Kidney (tissue), 14 donors: Measurements from ENCODE around the gene SHROOM2. TPM values are rescaled to one million over a fixed set of nuclear protein-coding genes. Genes with fewer than 3 reads are reported as not detected.

Experiments used
- DNase-seq, 5 donors: peaks; one replicate each; pipeline ENCODE4 v3.0.0-alpha.2; 2013 to 2020
- FAIRE-seq: peaks from 2 replicates; lab custom pipeline; 2012; peaks lifted over from hg19 to GRCh38; lab: Jason Lieb, UNC
- H3K27ac ChIP-seq, 2 donors: one replicate each; pipeline ENCODE4 v1.7.0; 2013; ENCODE audit warnings: low read depth in 2 of 2, low read length in 2 of 2, inconsistent platforms in 1 of 2
- H3K27me3 ChIP-seq: one replicate; pipeline ENCODE4 v1.7.1; 2013; ENCODE audit warnings: low read length, inconsistent platforms; ENCODE audit not compliant: control insufficient read depth, insufficient read depth
- H3K36me3 ChIP-seq, 3 donors: one replicate each; pipeline versions ENCODE4 v1.7.0 to v1.7.1; 2013; ENCODE audit warnings: low read length in 3 of 3, control low read depth in 1 of 3, inconsistent platforms in 1 of 3; ENCODE audit not compliant: insufficient read depth in 3 of 3, control insufficient read depth in 2 of 3
- H3K4me1 ChIP-seq, 3 donors: one replicate each; pipeline versions ENCODE4 v1.7.0 to v1.7.1; 2013; ENCODE audit warnings: low read length in 3 of 3, inconsistent platforms in 1 of 3, low read depth in 1 of 3; ENCODE audit not compliant: control insufficient read depth in 2 of 3, insufficient read depth in 2 of 3
- H3K4me3 ChIP-seq, 3 donors: one replicate each; pipeline versions ENCODE4 v1.7.0 to v1.8.1; 2013; ENCODE audit warnings: low read length in 3 of 3, control low read depth in 1 of 3, inconsistent platforms in 1 of 3
- H3K9ac ChIP-seq, 3 donors: one replicate each; pipeline versions ENCODE4 v1.7.0 to v1.7.1; 2013; ENCODE audit warnings: low read length in 3 of 3, control low read depth in 1 of 3, inconsistent platforms in 1 of 3
- H3K9me3 ChIP-seq, 3 donors: one replicate each; pipeline versions ENCODE4 v1.7.0 to v1.7.1; 2013; ENCODE audit warnings: low read length in 3 of 3, control low read depth in 1 of 3, inconsistent platforms in 1 of 3; ENCODE audit not compliant: control insufficient read depth in 2 of 3, insufficient read depth in 1 of 3
- CTCF ChIP-seq: IDR thresholded peaks from 3 replicates; pipeline ENCODE4 v1.5.1; 2012; ENCODE audit warnings: mild to moderate bottlenecking, moderate library complexity, borderline replicate concordance; ENCODE audit not compliant: insufficient read depth; ENCODE audit errors: extremely low read depth
- intact Hi-C: fragments of 100-400 bp; cut with DNase I; formaldehyde crosslinking; loops from one replicate; pipeline ENCODE4 v1.11.1; 2022
- polyA plus RNA-seq: library from polyadenylated mRNA; stranded (reverse); fragments of 350-450 nt; fragmentation: Illumina TruSeq; extraction: RNeasy Lipid Tissue Mini Kit (QIAGEN cat#74804); gene quantifications from one replicate; pipeline ENCODE4 v1.2.3, GENCODE V29; 2014; ENCODE audit warnings: low read depth, low replicate concordance; ENCODE audit not compliant: insufficient read depth
- total RNA-seq: library from RNA; stranded (reverse); fragmentation: NEBNext Ultra II Directional; extraction: Animal tissue kit (Norgen Biotek cat#: 25700); gene quantifications from one replicate; pipeline ENCODE4 v1.2.1, GENCODE V29; 2021
- donor health status: control.
- donor health status: control.
- donor health status: control.
- donor health status: control.
- donor health status: control.
- donor health status: DM: yes; HTN: yes; CAD: no.
- donor health status: Normal renal cell carcinoma (clear cell type).

The SHROOM2 gene
- total and polyA plus RNA-seq, 2 donors from 2014 or later = 3.5 to 11.8 TPM

- no peak overlapping the region for H3K27ac ChIP-seq
- FAIRE-seq (no peak), DNase-seq (no peak)
- intact Hi-C loops = no loop called here
- no peak for TF ChIP-seq CTCF
- H3K36me3 ChIP-seq = no peaks in the 10 kb centered on the region
- H3K9me3 ChIP-seq = no peaks in the 10 kb centered on the region
- no peak overlapping the region for H3K9ac ChIP-seq
- no peaks in the 10 kb centered on the region for H3K27me3 ChIP-seq
- H3K4me3 ChIP-seq = no peak overlapping the region
- no peaks in the 10 kb centered on the region for H3K4me1 ChIP-seq
Measured at GRCh38 chrX:9797384-9798360, 11.4 kb downstream of the SHROOM2 start.

- FAIRE-seq (no peak), DNase-seq (no peak)
- Histone ChIP-seq H3K9ac (no peak overlapping the region), H3K4me3 (no peak overlapping the region), H3K4me1 (peaks cover 0 to 4% (median 0%) of the 10 kb centered on the region in 3 donors), H3K9me3 (no peaks in the 10 kb centered on the region), H3K36me3 (no peaks in the 10 kb centered on the region), H3K27ac (no peak overlapping the region), H3K27me3 (no peaks in the 10 kb centered on the region)
- intact Hi-C loops = no loop called here
- TF ChIP-seq CTCF = no peak
Measured at GRCh38 chrX:9802737-9803136, 16.5 kb downstream of the SHROOM2 start.

- no peak overlapping the region for H3K4me3 ChIP-seq
Measured at GRCh38 chrX:9804444-9804843, 18.2 kb downstream of the SHROOM2 start.

More at GRCh38 chrX:9804444-9804843, 18.2 kb downstream of the SHROOM2 start:
- no peak for FAIRE-seq
- Histone ChIP-seq H3K27me3 (no peaks in the 10 kb centered on the region), H3K4me1 (peaks cover 0 to 4% (median 0%) of the 10 kb centered on the region in 3 donors), H3K9me3 (no peaks in the 10 kb centered on the region), H3K9ac (no peak overlapping the region), H3K36me3 (no peaks in the 10 kb centered on the region), H3K27ac (no peak overlapping the region)
- intact Hi-C loops = no loop called here
- no peak for DNase-seq
- TF ChIP-seq CTCF = no peak
